H1 (cell line): ENCODE measurements around the gene ZNF681. TPM values are rescaled to one million over a fixed set of nuclear protein-coding genes. Genes with fewer than 3 reads are reported as not detected.

ENCODE experiments used
- CBX5 ChIP-seq: fragments of 300-800, 300-1000 bp; sonication (generic); IDR thresholded peaks from 2 replicates; pipeline ENCODE4 v1.7.1; 2016; ENCODE audit warnings: antibody characterized with exemption, low read length, low read depth
- GTF2F1 ChIP-seq: IDR thresholded peaks from 2 replicates; pipeline ENCODE4 v1.6.1; 2012; ENCODE audit warnings: low read depth, low read length, improper control_type of control experiment, borderline replicate concordance
- KDM1A ChIP-seq: fragments of 200-600, 300-600 bp; sonication (generic); IDR thresholded peaks from 2 replicates; pipeline ENCODE4 v1.7.1; 2016; ENCODE audit warnings: mild to moderate bottlenecking, low read length, borderline replicate concordance
- SRF ChIP-seq: IDR thresholded peaks from 2 replicates; pipeline ENCODE4 v1.6.1; 2011; ENCODE audit warnings: mild to moderate bottlenecking, low read depth, low read length, moderate library complexity
- TBP ChIP-seq: IDR thresholded peaks from 2 replicates; pipeline ENCODE4 v1.6.1; 2011; ENCODE audit warnings: low read depth, low read length, improper control_type of control experiment
- polyA plus RNA-seq, 7 experiments: library from polyadenylated mRNA; depleted of rRNA in 3 of 7; stranded (reverse) in 5 of 7; unstranded in 2 of 7; fragments of >200 nt in 5 of 7; fragments of 200-250 nt in 2 of 7; gene quantifications; 1 replicate in 5 of 7; 2 replicates in 1 of 7; 4 replicates in 1 of 7; pipeline versions ENCODE4 v1.2.1 to v1.2.3, GENCODE V29; 2011 to 2013; ENCODE audit warnings: missing spikeins in 2 of 7, mixed read lengths in 2 of 7
- total RNA-seq: library from RNA; stranded (reverse); fragmentation: NEBNext Ultra II Directional; extraction: Animal tissue kit (Norgen Biotek cat#: 25700); gene quantifications from 2 replicates; pipeline ENCODE4 v1.2.1, GENCODE V29; 2021

Gene ZNF681
- total and polyA plus RNA-seq, 2 of the 8 experiments (the other 6 are each of a cell fraction or from before 2014, with no cell fraction given): 1.1 to 6.8 TPM

DNA sequence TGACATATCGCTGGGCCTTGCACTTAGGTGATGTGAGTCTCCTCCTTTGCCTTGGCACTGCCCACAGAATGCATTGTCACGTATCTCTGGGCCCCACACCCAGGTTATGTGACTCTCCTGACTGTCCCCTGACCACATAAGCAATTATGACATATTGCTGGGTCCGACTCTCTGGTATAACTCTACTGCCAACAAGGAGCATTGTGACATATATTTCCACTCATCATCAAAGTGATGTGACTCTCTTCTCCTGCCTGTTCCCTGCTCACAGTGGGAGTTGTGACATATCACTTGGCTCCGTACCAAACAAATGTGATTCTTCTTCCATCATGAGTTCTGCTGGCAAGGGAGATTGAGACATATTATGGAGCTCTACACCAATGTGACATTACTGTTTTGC is 15.4 kb upstream of the ZNF681 start (continued):
- no peak for TF ChIP-seq KDM1A
- TF ChIP-seq TBP: no peak
- TF ChIP-seq GTF2F1: no peak
- no peak for TF ChIP-seq SRF
- TF ChIP-seq CBX5: no peak
